PFSK-1 (cell line): ENCODE data around the gene CFAP126. TPM values are rescaled to one million over a fixed set of nuclear protein-coding genes. Genes with fewer than 3 reads are reported as not detected.

Source experiments
- FOXP2 ChIP-seq: optimal IDR thresholded peaks from 2 replicates; pipeline ENCODE3; 2011; ENCODE audit warnings: borderline replicate concordance, control low read depth, inconsistent platforms; ENCODE audit not compliant: insufficient read depth; ENCODE audit errors: extremely low read length, extremely low read depth
- POLR2AphosphoS5 ChIP-seq: IDR thresholded peaks from 2 replicates; pipeline ENCODE4 v1.6.1; 2012; ENCODE audit warnings: low read depth, mild to moderate bottlenecking, control low read depth, low read length, moderate library complexity
- REST ChIP-seq, 2 experiments: IDR thresholded peaks; 2 replicates each; pipeline versions ENCODE4 v1.6.1 to v1.8.0; 2011 to 2012; ENCODE audit warnings: low read depth in 2 of 2, low read length in 2 of 2, control low read depth in 1 of 2, inconsistent platforms in 1 of 2, mild to moderate bottlenecking in 1 of 2, moderate library complexity in 1 of 2; ENCODE audit not compliant: insufficient read depth in 1 of 2
- SIN3A ChIP-seq: IDR thresholded peaks from 2 replicates; pipeline ENCODE4 v1.6.1; 2012; ENCODE audit warnings: mild to moderate bottlenecking, low read length, moderate library complexity, borderline replicate concordance; ENCODE audit not compliant: insufficient read depth
- TAF1 ChIP-seq: IDR thresholded peaks from 2 replicates; pipeline ENCODE4 v1.6.1; 2012; ENCODE audit warnings: low read length, control low read depth, borderline replicate concordance; ENCODE audit not compliant: insufficient read depth
- polyA plus RNA-seq: library from polyadenylated mRNA; unstranded; fragments of >200 nt; gene quantifications from one replicate; pipeline ENCODE4 v1.2.1, GENCODE V29; 2012; ENCODE audit warnings: low read depth, missing spikeins; ENCODE audit not compliant: insufficient read length

Gene CFAP126, protein sequence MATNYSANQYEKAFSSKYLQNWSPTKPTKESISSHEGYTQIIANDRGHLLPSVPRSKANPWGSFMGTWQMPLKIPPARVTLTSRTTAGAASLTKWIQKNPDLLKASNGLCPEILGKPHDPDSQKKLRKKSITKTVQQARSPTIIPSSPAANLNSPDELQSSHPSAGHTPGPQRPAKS
- 0.95 TPM for polyA plus RNA-seq

GRCh38 chr1:161367684-161368400, at the start of gene CFAP126:
Gene CFAP126 (minus strand): TSS chr1:161367876. CDS start chr1:161367868, 8 bp downstream.
- TF ChIP-seq REST (IDR thresholded peaks at IDR 0.05; ENCODE audit: insufficient read depth in 1 of 2, low read depth in 2 of 2, low read length in 2 of 2) = no peak
- no peak for TF ChIP-seq FOXP2
- TF ChIP-seq TAF1 = no peak

DNA sequence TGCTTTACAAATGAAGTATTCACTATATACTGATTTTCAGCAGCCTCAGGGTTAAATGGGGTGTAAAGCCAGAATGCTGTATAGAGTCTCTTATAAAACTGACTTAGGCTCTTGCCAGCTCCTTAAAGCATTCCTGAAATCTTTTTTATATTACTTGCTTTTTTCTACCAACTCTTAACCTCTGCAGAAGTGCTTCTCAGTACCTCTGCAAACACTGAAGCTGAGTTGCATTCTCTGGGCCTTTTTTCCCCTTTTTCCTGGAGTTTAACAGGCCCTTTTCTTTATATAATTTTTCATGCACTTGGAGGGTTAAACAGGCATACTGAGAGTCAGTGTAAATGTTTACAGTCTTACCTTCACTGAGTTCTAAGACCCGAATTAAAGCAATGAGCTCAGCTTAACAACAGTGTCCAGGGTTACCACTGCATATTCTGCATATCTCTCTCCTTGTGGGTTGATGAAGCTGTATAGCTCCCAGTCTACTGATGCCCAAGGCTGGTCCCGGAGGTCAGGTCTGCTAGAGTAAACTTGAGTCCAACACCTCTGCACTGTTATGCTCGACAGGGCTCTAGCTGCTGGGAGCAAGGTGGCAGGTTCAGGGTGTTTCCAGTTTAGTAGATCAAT, 40.9 kb upstream of the CFAP126 start:
- TF ChIP-seq SIN3A (no peak), TAF1 (no peak), FOXP2 (no peak)

- no peak for TF ChIP-seq SIN3A
- TF ChIP-seq FOXP2 = no peak
- no peak for TF ChIP-seq REST (IDR thresholded peaks at IDR 0.05; ENCODE audit: insufficient read depth in 1 of 2, low read depth in 2 of 2, low read length in 2 of 2)
- TF ChIP-seq POLR2AphosphoS5 = no peak
- no peak for TF ChIP-seq TAF1
Observed at GRCh38 chr1:161407451-161407985, 39.8 kb upstream of the CFAP126 start.

DNA sequence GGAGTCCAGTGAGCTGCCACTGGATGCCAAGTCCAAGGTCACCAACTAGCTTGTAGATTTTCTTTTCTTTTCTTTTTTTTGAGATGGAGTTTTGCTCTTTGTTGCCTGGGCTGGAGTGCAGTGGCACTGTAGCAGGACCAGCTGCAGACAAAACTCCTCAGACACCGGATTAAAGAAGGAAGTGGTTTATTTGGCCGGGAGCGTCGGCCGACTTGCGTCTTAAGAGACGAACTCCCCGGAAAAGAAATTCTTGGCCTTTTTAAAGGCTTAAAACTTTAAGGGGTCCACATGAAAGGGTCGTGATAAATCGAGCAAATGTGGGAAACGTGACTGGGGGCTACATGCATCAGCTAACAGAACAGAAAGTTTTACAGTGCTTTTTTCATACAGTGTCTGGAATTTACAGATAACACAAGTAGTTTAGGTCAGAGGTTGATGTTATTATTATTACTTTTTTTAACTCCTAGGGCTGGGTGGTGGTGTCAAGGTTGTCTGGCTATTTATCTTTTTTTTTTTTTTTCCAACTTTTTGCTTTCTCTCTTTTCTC, 36.4 kb upstream of the CFAP126 start:
- TF ChIP-seq POLR2AphosphoS5 = no peak
- no peak for TF ChIP-seq REST (IDR thresholded peaks at IDR 0.05; ENCODE audit: insufficient read depth in 1 of 2, low read depth in 2 of 2, low read length in 2 of 2)
- no peak for TF ChIP-seq TAF1
- no peak for TF ChIP-seq SIN3A
- TF ChIP-seq FOXP2 = no peak

- TF ChIP-seq FOXP2 = no peak
- no peak for TF ChIP-seq TAF1
- no peak for TF ChIP-seq REST (IDR thresholded peaks at IDR 0.05; ENCODE audit: insufficient read depth in 1 of 2, low read depth in 2 of 2, low read length in 2 of 2)
- TF ChIP-seq POLR2AphosphoS5 = no peak
Observed at GRCh38 chr1:161402446-161402845, 34.8 kb upstream of the CFAP126 start.
